Activated CD4-positive, CD25-positive, alpha-beta regulatory T cell (primary cell): Measurements from ENCODE around the gene SENP1.

Experiments used
- DNase-seq, 4 experiments: peaks; one replicate each; lab custom pipeline; 2025; lab: John Stamatoyannopoulos, UW

SENP1 gene

GRCh38 chr12:48017921-48018617 is 87.8 kb downstream of the SENP1 start:
- no peak for DNase-seq

- DNase-seq: no peak
Observed at GRCh38 chr12:48017496-48017895, 88.4 kb downstream of the SENP1 start.

GRCh38 chr12:48016373-48017020 is 89.4 kb downstream of the SENP1 start:
- no peak for DNase-seq

GRCh38 chr12:48015954-48016353 is 89.9 kb downstream of the SENP1 start:
- DNase-seq: no peak

GRCh38 chr12:48015129-48015528 is 90.8 kb downstream of the SENP1 start:
- DNase-seq: no peak

GRCh38 chr12:48013287-48013686 is 92.6 kb downstream of the SENP1 start:
- DNase-seq: no peak

- DNase-seq: no peak
Observed at GRCh38 chr12:48012070-48012469, 93.8 kb downstream of the SENP1 start.

GRCh38 chr12:48010366-48010970 is 95.4 kb downstream of the SENP1 start:
- no peak for DNase-seq

- no peak for DNase-seq
Observed at GRCh38 chr12:48009471-48009870, 96.4 kb downstream of the SENP1 start.

GRCh38 chr12:48008950-48009349 is 96.9 kb downstream of the SENP1 start:
- no peak for DNase-seq

- DNase-seq: no peak
Observed at GRCh38 chr12:48008349-48008748, 97.5 kb downstream of the SENP1 start.

GRCh38 chr12:48007206-48007605 is 98.7 kb downstream of the SENP1 start:
- no peak for DNase-seq

GRCh38 chr12:48005750-48006021 is 100.2 kb downstream of the SENP1 start:
- DNase-seq: no peak

GRCh38 chr12:48005001-48005749 is 100.7 kb downstream of the SENP1 start:
- DNase-seq: no peak

- no peak for DNase-seq
Observed at GRCh38 chr12:48004053-48004941, 101.6 kb downstream of the SENP1 start, which contains the start of gene COL2A1. COL2A1 (minus strand) TSS chr12:48004476; CDS start chr12:48004321, 155 bp downstream.

- no peak for DNase-seq
Observed at GRCh38 chr12:48003226-48004052, 102.4 kb downstream of the SENP1 start.

GRCh38 chr12:48002773-48003218 is 103.1 kb downstream of the SENP1 start:
- no peak for DNase-seq

- DNase-seq: no peak
Observed at GRCh38 chr12:48002414-48002730, 103.5 kb downstream of the SENP1 start.

- DNase-seq: no peak
Observed at GRCh38 chr12:48001505-48002413, 104.1 kb downstream of the SENP1 start.
